T-helper 2 cell (primary cell): ENCODE measurements around the gene NHSL1.
A peak's percentile ranks its signal among the peaks of the same experiment; 100 is the strongest.

Experiments used
- DNase-seq, 5 experiments: peaks; one replicate each; pipeline versions ENCODE4 v3.0.0 to v3.0.0-alpha.2; 2012 to 2022

NHSL1 gene

DNA sequence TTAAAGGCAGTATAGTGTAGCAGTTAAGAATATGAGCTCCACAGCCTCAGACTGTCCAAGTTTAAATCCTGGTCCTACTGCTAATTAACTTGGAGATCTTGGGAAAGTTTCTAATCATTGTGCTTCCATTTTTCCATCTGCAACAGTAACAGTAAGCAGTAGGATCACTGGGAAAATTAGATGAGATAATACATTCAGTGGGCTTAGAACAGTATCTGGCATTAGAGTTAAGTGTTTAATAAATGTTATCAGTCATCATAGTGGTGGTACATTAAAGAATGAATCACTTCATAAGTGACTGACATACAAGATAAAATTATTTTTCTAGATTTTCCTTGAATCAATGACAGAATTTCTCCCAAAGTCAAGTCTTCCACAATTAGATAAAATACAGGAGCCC lies 5.0 kb downstream of the NHSL1 start:
- DNase-seq, result no peak

- DNase-seq, result no peak
These were observed 5.9 kb downstream of the NHSL1 start for GRCh38 chr6:138493413-138493812.

DNA sequence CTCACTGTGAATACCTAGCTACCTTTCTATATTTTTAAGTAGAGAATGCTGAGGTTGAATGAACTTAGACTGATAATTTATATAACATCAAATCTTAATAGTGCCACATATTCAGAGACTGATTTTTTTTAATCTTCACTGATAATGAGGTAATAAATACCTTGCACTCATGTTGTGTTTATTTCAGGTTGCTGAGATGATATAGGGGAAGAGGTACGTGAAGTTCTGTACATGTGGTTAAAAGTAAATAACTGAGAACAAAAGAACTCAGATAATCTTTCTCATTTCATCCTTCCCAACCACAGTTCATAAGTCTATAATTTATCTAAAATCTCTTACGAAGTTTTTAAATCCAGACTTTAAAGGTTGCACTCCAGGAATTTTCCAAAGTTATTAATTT lies 6.4 kb downstream of the NHSL1 start:
- no peak for DNase-seq

DNA sequence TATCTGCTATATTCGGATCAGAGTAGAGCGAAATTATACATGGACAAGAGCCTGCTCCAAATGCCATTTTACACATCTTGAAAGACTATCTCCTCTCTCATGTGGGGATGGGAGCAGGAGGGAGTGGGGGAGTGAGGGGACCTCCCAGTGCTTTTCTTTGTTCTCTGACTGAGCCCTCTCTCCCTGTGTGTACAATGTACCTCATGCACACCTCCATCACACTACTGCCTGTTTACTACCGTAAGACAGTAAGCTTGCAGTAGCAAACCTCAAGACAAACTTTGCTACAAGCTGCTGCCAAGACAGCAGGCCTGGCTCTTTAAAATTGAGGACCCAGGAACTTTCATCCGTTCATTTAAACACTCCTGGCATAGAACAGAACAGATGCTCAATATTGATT lies 7.2 kb downstream of the NHSL1 start:
- DNase-seq, result no peak

DNA sequence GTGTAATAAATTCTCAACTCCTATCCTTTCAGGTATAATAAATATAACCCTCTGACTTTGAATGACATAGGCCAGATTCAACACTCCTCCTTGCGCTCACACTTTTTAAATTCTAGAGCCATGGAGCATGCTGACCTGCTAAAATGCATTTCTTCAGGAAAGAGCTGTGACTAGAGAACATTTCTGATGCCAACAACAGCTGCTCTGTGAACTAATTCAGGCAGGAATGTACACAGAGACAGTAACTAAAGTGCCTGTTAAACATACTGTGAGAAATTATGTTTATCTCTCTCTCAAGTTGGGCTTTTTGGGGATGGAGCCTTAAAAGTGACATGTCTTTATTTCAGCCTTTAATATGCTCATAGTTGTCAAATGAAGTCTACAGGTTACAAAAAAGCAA lies 8.3 kb downstream of the NHSL1 start:
- no peak for DNase-seq

DNA sequence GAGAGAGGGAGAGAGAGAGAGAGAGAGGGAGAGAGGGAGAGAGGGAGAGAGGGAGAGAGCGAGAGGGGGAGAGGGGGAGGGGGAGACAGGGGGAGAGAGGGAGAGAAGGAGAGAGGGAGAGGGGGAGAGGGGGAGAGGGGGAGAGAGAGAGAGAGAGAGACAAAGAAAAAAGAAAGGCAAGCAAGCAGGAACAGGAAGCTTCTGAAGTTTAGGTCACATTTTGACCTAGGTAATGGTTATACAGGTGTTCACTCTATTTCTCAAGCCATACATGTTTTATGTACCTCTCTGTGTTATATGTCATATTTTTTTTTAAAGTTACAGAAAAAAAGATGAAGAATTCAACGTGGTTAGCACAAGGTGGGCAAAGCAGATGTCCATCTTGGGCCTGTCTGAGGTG lies 9.4 kb downstream of the NHSL1 start:
- no peak for DNase-seq

GRCh38 chr6:138487102-138487604 lies 12.1 kb downstream of the NHSL1 start:
- no peak for DNase-seq

DNA sequence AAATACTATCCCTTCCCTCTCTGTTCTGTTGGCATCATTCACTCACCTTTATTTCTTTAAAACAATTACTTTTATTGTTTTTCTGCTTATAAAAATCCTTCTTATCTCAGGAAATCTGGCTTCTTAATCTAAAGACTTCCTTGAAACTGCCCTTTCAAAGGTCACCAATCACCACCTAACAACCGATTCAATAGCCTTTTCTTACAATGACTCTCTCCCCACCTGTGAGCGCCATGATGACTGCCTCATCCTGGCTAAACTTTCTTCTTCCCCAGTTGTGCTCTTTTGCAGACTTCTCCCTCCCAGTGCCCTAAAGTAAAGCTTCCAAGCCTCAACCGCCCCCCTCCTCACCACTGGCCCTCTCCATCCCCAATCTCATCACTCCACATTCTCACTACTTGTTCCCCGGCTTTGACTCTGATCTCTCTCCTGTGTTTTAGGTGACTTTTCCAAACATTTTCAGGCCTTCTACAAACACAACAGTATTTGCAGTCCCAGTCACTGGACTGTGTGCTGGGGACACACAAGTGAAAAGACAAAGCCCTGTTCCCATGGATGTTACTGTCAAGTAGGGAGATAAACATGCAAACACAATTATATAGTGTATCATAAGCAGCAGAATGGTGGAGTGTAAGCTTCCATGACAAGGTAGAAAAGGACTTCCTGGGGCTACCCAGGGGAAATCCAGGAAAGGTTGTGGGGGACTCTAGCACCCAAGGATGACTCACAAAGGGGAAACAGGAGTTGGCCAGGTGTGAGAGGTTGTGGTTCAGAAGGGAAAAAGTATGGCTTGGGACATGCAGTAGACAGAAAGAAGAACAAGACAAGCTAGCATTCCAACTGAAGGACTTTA lies 12.8 kb downstream of the NHSL1 start:
- no peak for DNase-seq

DNA sequence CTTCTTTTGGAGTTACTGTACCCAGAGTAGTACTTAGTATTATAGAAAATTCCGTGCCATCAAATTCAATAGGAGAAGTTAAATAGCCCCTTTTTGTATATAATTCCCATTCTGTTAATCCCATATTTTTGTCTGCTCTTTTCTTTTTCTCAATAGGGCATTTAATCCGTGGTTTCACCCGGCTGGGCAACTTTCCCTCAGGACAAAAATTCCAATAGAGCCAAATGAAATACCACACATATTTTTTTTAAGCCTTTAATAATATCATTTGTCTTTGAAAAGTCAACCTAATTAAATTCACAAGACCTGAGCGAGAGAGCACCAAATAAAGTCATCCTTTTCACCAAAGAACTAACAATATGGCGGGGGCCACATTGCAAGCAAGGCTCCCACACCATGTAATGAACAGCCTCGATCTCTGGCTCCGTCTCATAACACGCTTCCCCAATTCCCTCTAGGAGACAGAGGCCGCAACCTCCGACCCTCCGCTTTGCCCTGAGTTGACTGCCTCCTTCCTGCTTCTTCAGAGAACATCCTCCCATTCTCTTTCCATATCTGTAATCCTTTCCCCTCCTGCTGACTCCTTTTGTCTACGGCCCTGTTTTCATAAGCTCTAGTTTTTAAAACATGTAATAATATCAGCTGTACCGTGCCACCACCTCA lies 13.6 kb downstream of the NHSL1 start:
- DNase-seq, result no peak

DNA sequence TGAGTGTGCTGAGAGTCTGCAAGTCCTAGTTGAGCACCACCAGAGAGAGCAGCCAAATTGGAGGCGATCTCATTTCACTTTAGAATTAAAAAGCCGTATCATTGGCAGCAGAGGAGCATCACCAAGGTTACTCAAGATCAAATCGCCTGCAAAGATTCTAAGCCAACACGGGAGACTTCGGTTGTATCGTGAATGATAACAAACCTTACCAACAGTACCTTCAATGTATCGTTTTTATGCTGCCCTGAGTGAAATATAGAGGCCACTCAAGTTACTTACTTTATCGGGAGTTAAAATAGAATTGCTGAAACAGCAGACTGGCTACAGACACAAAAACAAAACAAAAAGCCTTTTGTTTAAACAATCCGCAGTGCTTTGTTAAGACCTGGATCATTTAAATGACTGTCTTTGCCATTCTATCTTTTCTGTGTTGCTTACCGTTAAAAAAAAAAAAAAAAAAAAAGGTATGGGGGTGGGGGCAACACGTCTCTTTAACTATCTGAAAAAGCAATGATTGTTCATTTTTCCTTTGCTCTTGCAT lies 14.2 kb downstream of the NHSL1 start:
- DNase-seq, result no peak

- DNase-seq, result no peak
These were observed 15.1 kb downstream of the NHSL1 start for GRCh38 chr6:138484018-138484731.

DNA sequence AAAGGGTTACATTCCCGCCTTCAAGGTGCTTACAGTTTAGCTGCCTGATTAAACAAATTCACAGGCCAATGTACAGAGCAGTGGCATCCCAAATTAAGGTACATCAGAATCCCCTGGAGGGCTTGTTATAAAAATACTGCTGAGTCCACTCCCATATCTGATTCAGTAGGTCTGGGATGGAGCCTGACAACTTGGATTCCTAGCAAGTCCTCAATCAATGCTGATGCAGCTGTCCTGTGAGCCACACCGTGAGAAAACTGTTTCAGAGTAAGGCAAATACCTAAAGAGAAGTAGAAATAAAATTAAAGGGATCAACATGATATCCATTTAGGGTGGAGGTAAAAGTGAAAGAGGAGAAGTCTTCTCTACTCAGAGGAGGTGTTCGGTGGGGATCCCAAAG lies 16.5 kb downstream of the NHSL1 start:
- no peak for DNase-seq

- DNase-seq, result no peak
These were observed 18.9 kb downstream of the NHSL1 start for GRCh38 chr6:138480279-138480949.

DNA sequence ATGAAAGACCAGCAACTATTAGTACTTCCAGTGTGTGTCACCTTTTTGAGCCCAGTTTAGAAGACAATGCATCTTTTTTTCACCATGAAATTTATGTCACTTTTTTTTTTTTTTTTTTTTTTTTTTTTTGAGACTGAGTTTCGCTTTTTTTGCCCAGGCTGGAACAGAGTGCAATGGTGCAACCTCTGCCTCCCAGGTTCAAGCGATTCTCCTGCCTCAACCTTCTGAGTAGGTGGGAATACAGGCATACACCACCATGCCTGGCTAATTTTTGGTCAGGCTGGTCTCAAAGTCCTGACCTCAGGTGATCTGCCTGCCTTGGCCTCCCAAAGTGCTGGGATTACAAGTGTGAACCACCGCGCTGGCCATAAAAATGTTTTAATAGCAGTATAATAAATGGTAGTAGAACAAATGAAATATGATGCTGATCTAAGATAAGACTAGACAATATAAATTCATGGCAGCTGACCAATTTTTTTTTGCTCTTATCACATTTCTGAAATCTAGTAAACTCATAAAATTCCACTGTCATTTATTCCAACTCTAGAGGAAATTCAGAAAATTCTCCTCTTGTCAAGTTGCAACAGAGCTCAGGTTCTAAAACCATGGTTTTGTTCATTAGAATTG lies 21.3 kb downstream of the NHSL1 start:
- DNase-seq, result no peak

- no peak for DNase-seq
These were observed 23.2 kb downstream of the NHSL1 start for GRCh38 chr6:138476116-138476515.

GRCh38 chr6:138473144-138473543 lies 26.1 kb downstream of the NHSL1 start:
- no peak for DNase-seq

DNA sequence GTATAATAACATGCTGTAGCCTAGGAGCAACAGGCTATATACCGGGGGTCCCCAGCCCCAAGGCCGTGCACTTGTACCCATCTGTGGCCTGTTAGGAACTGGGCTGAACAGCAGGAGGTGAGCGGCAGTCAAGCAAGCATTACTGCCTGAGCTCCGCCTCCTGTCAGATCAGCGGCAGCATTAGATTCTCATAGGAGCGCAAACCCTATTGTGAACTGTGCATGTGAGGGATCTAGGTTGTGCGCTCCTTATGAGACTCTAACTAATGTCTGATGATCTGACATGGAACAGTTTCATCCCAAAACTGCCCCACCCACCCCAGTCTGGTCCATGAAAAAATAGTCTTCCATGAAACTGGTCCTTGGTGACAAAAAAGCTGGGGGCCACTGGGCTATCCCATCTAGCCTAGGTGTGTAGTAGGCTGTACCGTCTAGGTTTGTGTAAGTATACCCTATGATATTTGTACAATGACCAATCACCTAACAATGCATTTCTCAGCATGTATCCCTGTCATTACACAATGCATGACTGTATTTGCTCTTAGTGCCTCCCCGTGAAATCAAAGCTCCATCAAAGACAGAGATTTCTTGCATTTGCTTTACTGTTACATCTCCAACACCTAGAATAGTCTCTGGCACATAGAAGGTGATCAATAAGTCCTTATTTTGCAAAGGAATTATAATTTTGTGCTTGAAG lies 30.8 kb downstream of the NHSL1 start:
- no peak for DNase-seq

GRCh38 chr6:138467901-138468300 lies 31.4 kb downstream of the NHSL1 start:
- no peak for DNase-seq

DNA sequence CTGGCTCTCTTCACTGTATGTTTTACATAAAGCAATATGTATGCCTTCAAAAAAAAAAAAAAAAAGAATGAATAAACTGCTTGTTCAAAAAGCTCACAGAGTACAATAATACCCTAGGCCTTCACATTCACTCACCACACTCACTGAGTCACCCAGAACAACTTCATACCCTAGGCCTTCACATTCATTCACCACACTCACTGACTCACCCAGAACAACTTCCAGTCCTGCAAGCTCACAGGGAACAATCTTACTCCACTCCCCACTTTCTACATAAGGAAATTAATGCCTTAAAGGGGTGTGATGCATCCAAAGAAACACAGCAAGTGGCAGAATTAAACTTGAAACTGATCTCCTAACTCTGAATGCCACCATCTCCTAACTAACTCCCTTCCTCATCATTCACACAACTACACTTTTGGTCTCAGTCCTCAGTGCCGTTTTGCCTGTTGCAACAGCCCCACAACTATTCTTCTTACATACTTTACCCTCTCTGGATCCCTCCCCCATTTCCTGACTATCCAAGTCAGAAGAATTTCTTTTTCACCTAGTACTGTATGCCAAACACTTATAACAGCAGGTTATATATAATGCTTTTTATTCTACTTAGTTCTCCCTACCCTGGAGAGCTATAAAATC lies 34.2 kb downstream of the NHSL1 start:
- DNase-seq, result peak in 1 of 5 experiments; percentile 19

- DNase-seq, result no peak
These were observed 35.2 kb downstream of the NHSL1 start for GRCh38 chr6:138464085-138464484.

GRCh38 chr6:138461647-138462046 lies 37.6 kb downstream of the NHSL1 start:
- DNase-seq, result no peak
